A673 (cell line): Measurements from ENCODE around the gene ACOXL. TPM values are rescaled to one million over a fixed set of nuclear protein-coding genes. Genes with fewer than 3 reads are reported as not detected.
"Not testable (repeated sequence)": the region's sequence is repeated elsewhere in the genome, so short reads cannot be mapped to it uniquely, and the experiment has no call there.

Source experiments
- BruUV-seq: library from RNA; stranded (reverse); fragments of 400-500 nt; replicated peaks from 2 replicates; lab custom pipeline; 2021; lab: Mats Ljungman, UMichigan
- CTCF ChIA-PET: fragments of 300-600 bp; sonication (Branson Sonifier 250); formaldehyde crosslinking; loops from one replicate; lab custom pipeline; 2022; ENCODE audit warnings: antibody characterized with exemption; lab: Charles Lee
- POLR2A ChIA-PET: fragments of 300-600 bp; sonication (Branson Sonifier 250); formaldehyde crosslinking; loops from one replicate; lab custom pipeline; 2022; ENCODE audit warnings: antibody characterized with exemption; ENCODE audit not compliant: low non-redundant PET; lab: Charles Lee
- DNase-seq: peaks from one replicate; pipeline ENCODE4 v3.0.0-alpha.2; 2015; ENCODE audit warnings: low spot score
- H3K27ac ChIP-seq: fragments of 200-600 bp; sonication (generic); 2 replicates; pipeline ENCODE4 v1.5.1; 2016; ENCODE audit warnings: mixed run types, low read depth, mild to moderate bottlenecking, mixed read lengths, antibody characterized with exemption, low read length; ENCODE audit not compliant: poor library complexity, severe bottlenecking
- H3K27me3 ChIP-seq: fragments of 200-600 bp; sonication (generic); replicated peaks from 2 replicates; pipeline ENCODE4 v1.6.1; 2017; ENCODE audit warnings: mixed run types, low read depth, mild to moderate bottlenecking, mixed read lengths, antibody characterized with exemption, low read length; ENCODE audit not compliant: insufficient read depth, poor library complexity
- H3K36me3 ChIP-seq: fragments of 200-600 bp; sonication (generic); 2 replicates; pipeline ENCODE4 v1.6.1; 2016; ENCODE audit warnings: mixed run types, mild to moderate bottlenecking, mixed read lengths, antibody characterized with exemption, low read length; ENCODE audit not compliant: insufficient read depth, poor library complexity, severe bottlenecking
- H3K4me1 ChIP-seq: fragments of 200-600 bp; sonication (generic); 2 replicates; pipeline ENCODE4 v1.6.1; 2017; ENCODE audit warnings: mixed run types, mild to moderate bottlenecking, mixed read lengths, antibody characterized with exemption, low read length; ENCODE audit not compliant: insufficient read depth, poor library complexity, severe bottlenecking
- H3K4me3 ChIP-seq: fragments of 200-600 bp; sonication (generic); 2 replicates; pipeline ENCODE4 v1.5.1; 2016; ENCODE audit warnings: low read depth, mixed run types, mild to moderate bottlenecking, mixed read lengths, low read length; ENCODE audit not compliant: poor library complexity, severe bottlenecking
- H3K9me3 ChIP-seq: fragments of 200-600 bp; sonication (generic); 2 replicates; pipeline ENCODE4 v1.6.1; 2016; ENCODE audit warnings: mixed run types, low read depth, mild to moderate bottlenecking, mixed read lengths, antibody characterized with exemption, low read length; ENCODE audit not compliant: poor library complexity, severe bottlenecking
- EZH2 ChIP-seq: fragments of 200-600 bp; sonication (generic); IDR thresholded peaks from 2 replicates; pipeline ENCODE4 v1.6.1; 2017; ENCODE audit warnings: borderline replicate concordance, low read depth, mild to moderate bottlenecking, mixed read lengths, antibody characterized with exemption, low read length; ENCODE audit not compliant: poor library complexity, severe bottlenecking
- intact Hi-C: fragments of 100-400 bp; cut with micrococcal nuclease; formaldehyde crosslinking; loops from one replicate; pipeline ENCODE4 v1.10.0; 2022; ENCODE audit not compliant: unreplicated experiment
- total RNA-seq: library from RNA; stranded (reverse); gene quantifications from 2 replicates; pipeline ENCODE4 v1.2.3, GENCODE V29; 2021
- TF ChIP-seq, protein P1 (sequence below): fragments of 300-800, 200-600 bp; sonication (generic); conservative IDR thresholded peaks from 2 replicates; pipeline ENCODE4 v1.5.1; 2017; ENCODE audit warnings: low read depth, mild to moderate bottlenecking, antibody characterized with exemption, low read length, moderate library complexity, mixed read lengths

The ACOXL gene
- total RNA-seq, 1 experiment from 2014 or later = not detected

DNA sequence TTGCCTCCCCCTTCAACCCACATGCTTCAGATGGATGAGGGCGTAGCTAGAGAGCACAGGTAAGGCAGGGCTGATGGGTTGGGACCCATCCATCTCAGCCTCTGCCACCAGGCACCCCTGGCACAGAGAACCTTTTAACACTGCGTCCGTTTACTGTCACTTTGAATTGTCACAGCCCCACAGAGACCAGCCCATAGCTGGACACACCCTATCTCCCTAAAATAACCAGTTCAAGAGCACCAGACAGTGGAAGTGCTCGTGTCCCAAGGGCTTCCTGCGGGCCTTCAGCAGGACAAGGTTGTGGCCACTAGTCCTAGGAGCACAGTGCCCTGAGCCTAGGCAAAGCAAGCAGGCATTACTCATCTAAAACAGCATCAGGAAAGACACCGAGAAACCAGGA, 34.1 kb upstream of the ACOXL start:
- BruUV-seq, H3K27me3 ChIP-seq, H3K4me3 ChIP-seq, intact Hi-C loops, DNase-seq, POLR2A ChIA-PET, H3K27ac ChIP-seq, H3K9me3 ChIP-seq, CTCF ChIA-PET, H3K36me3 ChIP-seq: not testable (repeated sequence)
- peaks cover 21% of the 10 kb centered on the region for H3K4me1 ChIP-seq

DNA sequence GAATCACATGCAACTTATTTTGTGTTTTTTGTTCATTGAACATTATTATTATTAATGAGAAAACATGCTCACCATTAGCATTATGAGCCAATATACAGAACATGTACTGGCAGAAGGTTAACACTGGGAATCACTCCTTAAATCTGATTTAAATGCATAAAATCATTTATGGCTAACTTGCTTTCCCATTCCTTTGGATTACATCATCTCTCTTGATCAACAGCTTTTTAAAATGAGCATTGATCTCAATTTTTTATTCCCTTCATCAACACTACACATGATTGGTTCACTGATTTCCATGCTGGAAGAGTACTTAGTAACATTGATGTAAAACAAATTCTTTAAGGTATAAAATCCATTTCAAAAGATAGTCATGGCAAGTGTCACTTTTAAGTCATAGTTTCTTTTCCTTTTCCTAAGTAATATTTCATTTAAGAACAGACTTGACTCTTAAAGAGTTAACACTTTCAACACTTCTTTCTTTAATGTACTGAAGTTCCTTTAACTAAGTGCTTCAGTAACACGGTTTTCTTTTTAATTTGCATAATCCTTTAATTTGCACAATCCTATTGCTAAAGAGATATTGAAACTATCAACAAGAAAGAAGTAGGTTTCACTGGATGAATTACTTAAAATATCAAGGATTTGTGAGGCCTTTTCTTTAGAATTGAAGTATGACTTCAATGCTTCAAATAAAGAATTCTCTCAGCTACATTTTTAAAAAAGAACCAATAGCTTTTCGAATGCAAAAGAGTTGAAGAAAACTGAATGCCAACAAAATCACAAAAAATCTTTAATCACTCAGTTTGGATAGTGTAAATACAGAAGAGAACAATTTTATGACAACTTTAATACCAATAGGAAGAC, 29.6 kb upstream of the ACOXL start:
- CTCF ChIA-PET = interaction anchor here (0.5 kb wide), 1 partner anchor 25 kb away, joined by 3 read pairs; the partner anchor contains the start of gene BUB1
- intact Hi-C loops = no loop called here
- TF ChIP-seq, protein P1, sequence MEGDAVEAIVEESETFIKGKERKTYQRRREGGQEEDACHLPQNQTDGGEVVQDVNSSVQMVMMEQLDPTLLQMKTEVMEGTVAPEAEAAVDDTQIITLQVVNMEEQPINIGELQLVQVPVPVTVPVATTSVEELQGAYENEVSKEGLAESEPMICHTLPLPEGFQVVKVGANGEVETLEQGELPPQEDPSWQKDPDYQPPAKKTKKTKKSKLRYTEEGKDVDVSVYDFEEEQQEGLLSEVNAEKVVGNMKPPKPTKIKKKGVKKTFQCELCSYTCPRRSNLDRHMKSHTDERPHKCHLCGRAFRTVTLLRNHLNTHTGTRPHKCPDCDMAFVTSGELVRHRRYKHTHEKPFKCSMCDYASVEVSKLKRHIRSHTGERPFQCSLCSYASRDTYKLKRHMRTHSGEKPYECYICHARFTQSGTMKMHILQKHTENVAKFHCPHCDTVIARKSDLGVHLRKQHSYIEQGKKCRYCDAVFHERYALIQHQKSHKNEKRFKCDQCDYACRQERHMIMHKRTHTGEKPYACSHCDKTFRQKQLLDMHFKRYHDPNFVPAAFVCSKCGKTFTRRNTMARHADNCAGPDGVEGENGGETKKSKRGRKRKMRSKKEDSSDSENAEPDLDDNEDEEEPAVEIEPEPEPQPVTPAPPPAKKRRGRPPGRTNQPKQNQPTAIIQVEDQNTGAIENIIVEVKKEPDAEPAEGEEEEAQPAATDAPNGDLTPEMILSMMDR = no peak
- TF ChIP-seq EZH2 = no peak
- H3K36me3 ChIP-seq = no peaks in the 10 kb centered on the region
- no TSS peak for BruUV-seq
- peaks cover 4% of the 10 kb centered on the region for H3K27me3 ChIP-seq
- DNase-seq = peak; percentile 52
- peaks cover 19% of the 10 kb centered on the region for H3K4me1 ChIP-seq
- H3K9me3 ChIP-seq = no peaks in the 10 kb centered on the region
- H3K27ac ChIP-seq = no peak overlapping the region
- H3K4me3 ChIP-seq = no peak overlapping the region
- POLR2A ChIA-PET = no interaction called here

DNA sequence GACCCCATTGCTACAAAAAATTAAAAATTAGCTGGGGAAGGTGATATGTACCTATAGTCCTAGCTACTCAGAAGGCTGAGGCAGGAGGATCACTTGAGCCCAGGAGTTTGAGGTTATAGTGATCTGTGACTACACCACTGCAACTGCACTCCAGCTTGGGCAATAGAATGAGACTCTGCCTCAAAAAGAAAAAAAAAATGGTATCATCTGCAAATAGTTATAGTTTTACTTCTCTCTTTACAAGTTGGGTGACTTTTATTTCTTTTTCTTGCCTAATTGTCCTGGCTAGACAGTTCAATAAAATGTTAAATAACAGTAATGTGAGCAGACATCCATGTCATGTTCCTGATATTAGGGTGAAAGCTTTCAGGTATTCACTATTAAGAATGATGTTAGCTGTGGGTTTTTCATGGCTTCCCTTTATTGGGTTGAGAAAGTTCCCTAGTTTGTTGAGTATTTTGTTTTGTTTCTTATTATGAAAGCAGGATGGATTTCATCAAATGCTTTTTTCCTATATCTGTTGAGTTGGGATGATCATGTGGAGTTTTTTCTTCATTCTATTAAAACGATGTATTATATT, 24.9 kb upstream of the ACOXL start:
- TF ChIP-seq, protein P1 = no peak
- TF ChIP-seq EZH2 = no peak
- intact Hi-C loops = no loop called here
- Histone ChIP-seq H3K36me3 (no peaks in the 10 kb centered on the region), H3K4me1 (peaks cover 12% of the 10 kb centered on the region), H3K9me3 (no peaks in the 10 kb centered on the region), H3K27ac (no peak overlapping the region), H3K4me3 (no peak overlapping the region), H3K27me3 (peaks cover 22% of the 10 kb centered on the region)
- DNase-seq = no peak
- POLR2A ChIA-PET = no interaction called here
- no TSS peak for BruUV-seq
- CTCF ChIA-PET = no interaction called here
